SK-N-SH (cell line): ENCODE measurements around the gene LSS. TPM values are rescaled to one million over a fixed set of nuclear protein-coding genes. Genes with fewer than 3 reads are reported as not detected.

Experiments
- CTCF ChIA-PET: fragments of 300-600, 350-600 bp; formaldehyde crosslinking; extraction: SDS; loops from one replicate; lab custom pipeline; 2021; lab: Yijun Ruan, JAX
- POLR2A ChIA-PET: fragments of 350-600 bp; sonication (Branson Sonifier 250); formaldehyde crosslinking; extraction: SDS; loops from one replicate; lab custom pipeline; 2020; ENCODE audit warnings: antibody characterized with exemption, inconsistent platforms; lab: Yijun Ruan, JAX
- DNase-seq: peaks from one replicate; pipeline ENCODE4 v3.0.0; 2012
- H2AFZ ChIP-seq: fragments of 200-600 bp; sonication (generic); 2 replicates; pipeline ENCODE4 v1.8.1; 2016; ENCODE audit warnings: antibody characterized with exemption, mild to moderate bottlenecking, low read depth
- H3F3A ChIP-seq: fragments of 200-600 bp; sonication (generic); replicated peaks from 2 replicates; pipeline ENCODE3; 2016; ENCODE audit warnings: antibody characterized with exemption, mild to moderate bottlenecking; ENCODE audit not compliant: insufficient read depth
- H3K27ac ChIP-seq, 2 experiments: fragments of 200-500 bp in 1 of 2; fragments of 200-600 bp in 1 of 2; sonication (Bioruptor generic) in 1 of 2; sonication (generic), shearing (Covaris generic) in 1 of 2; 2 replicates each; pipeline versions ENCODE4 v1.5.1 to v1.6.1; 2014 to 2016; ENCODE audit warnings: low read depth in 2 of 2, inconsistent platforms in 1 of 2, low read length in 1 of 2, mild to moderate bottlenecking in 1 of 2, mixed read lengths in 1 of 2
- H3K27me3 ChIP-seq: fragments of 200-600 bp; sonication (generic), shearing (Covaris generic); 2 replicates; pipeline ENCODE4 v1.6.1; 2016; ENCODE audit warnings: mixed run types; ENCODE audit not compliant: insufficient read depth
- H3K36me3 ChIP-seq, 2 experiments: fragments of 200-500 bp in 1 of 2; fragments of 200-600 bp in 1 of 2; sonication (Bioruptor generic) in 1 of 2; sonication (generic) in 1 of 2; replicated peaks in 1 of 2; 2 replicates each; pipeline versions ENCODE3 to v1.5.1; 2014 to 2016; ENCODE audit warnings: low read length in 1 of 2, mild to moderate bottlenecking in 1 of 2; ENCODE audit not compliant: insufficient read depth in 2 of 2, control insufficient read depth in 1 of 2
- H3K4me1 ChIP-seq, 2 experiments: fragments of 200-500 bp in 1 of 2; fragments of 200-600 bp in 1 of 2; sonication (Bioruptor generic) in 1 of 2; sonication (generic), shearing (Covaris generic) in 1 of 2; 2 replicates each; pipeline versions ENCODE4 v1.5.1 to v1.6.1; 2014 to 2016; ENCODE audit warnings: low read depth in 1 of 2, low read length in 1 of 2, mixed run types in 1 of 2; ENCODE audit not compliant: insufficient read depth in 2 of 2, control insufficient read depth in 1 of 2
- H3K4me2 ChIP-seq: fragments of 200-600 bp; sonication (generic), shearing (Covaris generic); 2 replicates; pipeline ENCODE4 v1.6.1; 2017; ENCODE audit warnings: mixed run types
- H3K4me3 ChIP-seq, 2 experiments: fragments of 200-500 bp in 1 of 2; fragments of 200-600 bp in 1 of 2; sonication (Bioruptor generic) in 1 of 2; sonication (generic), shearing (Covaris generic) in 1 of 2; 2 replicates each; pipeline versions ENCODE4 v1.5.1 to v1.8.1; 2014 to 2016; ENCODE audit warnings: low read depth in 2 of 2, inconsistent platforms in 1 of 2, low read length in 1 of 2, mild to moderate bottlenecking in 1 of 2, mixed read lengths in 1 of 2, moderate library complexity in 1 of 2
- H3K79me2 ChIP-seq: fragments of 200-600 bp; sonication (generic); 2 replicates; pipeline ENCODE4 v1.8.1; 2017; ENCODE audit warnings: mild to moderate bottlenecking; ENCODE audit not compliant: insufficient read depth
- H3K9ac ChIP-seq: fragments of 200-600 bp; sonication (generic); 2 replicates; pipeline ENCODE4 v1.6.1; 2017; ENCODE audit warnings: mixed run types
- H3K9me2 ChIP-seq: fragments of 200-600 bp; sonication (generic); 2 replicates; pipeline ENCODE4 v1.6.1; 2017; ENCODE audit warnings: mixed run types
- H3K9me3 ChIP-seq: fragments of 200-600 bp; sonication (generic); 2 replicates; pipeline ENCODE4 v1.6.1; 2017; ENCODE audit warnings: mixed run types, mild to moderate bottlenecking, moderate library complexity
- H4K20me1 ChIP-seq: fragments of 200-600 bp; sonication (generic); 2 replicates; pipeline ENCODE4 v1.6.1; 2017; ENCODE audit warnings: mild to moderate bottlenecking, mixed run types; ENCODE audit not compliant: insufficient read depth
- ELF1 ChIP-seq: IDR thresholded peaks from 2 replicates; pipeline ENCODE4 v1.4.0; 2012
- EZH2phosphoT487 ChIP-seq: fragments of 200-600 bp; sonication (generic); IDR thresholded peaks from 2 replicates; pipeline ENCODE4 v1.6.1; 2017; ENCODE audit warnings: low read depth, mixed run types, mild to moderate bottlenecking, antibody characterized with exemption, moderate library complexity, borderline replicate concordance
- FOXM1 ChIP-seq: IDR thresholded peaks from 2 replicates; pipeline ENCODE4 v1.4.0; 2012; ENCODE audit warnings: low read depth, mild to moderate bottlenecking
- IRF3 ChIP-seq: fragments of 150-350 bp; IDR thresholded peaks from 2 replicates; pipeline ENCODE4 v1.6.1; 2016; ENCODE audit warnings: mild to moderate bottlenecking, low read depth, low read length
- MAX ChIP-seq: IDR thresholded peaks from 2 replicates; pipeline ENCODE4 v1.4.0; 2012; ENCODE audit warnings: low read depth
- MEF2A ChIP-seq: IDR thresholded peaks from 2 replicates; pipeline ENCODE4 v1.4.0; 2012; ENCODE audit warnings: low read depth, borderline replicate concordance
- NFIC ChIP-seq: IDR thresholded peaks from 2 replicates; pipeline ENCODE4 v1.4.0; 2012; ENCODE audit warnings: borderline replicate concordance
- NRF1 ChIP-seq: IDR thresholded peaks from 2 replicates; pipeline ENCODE4 v1.6.1; 2012; ENCODE audit warnings: low read depth, mild to moderate bottlenecking, low read length
- PBX3 ChIP-seq: IDR thresholded peaks from 2 replicates; pipeline ENCODE4; 2012
- RCOR1 ChIP-seq: fragments of 150-350 bp; IDR thresholded peaks from 2 replicates; pipeline ENCODE4 v1.6.1; 2017; ENCODE audit warnings: antibody characterized with exemption, low read length
- REST ChIP-seq: IDR thresholded peaks from 2 replicates; pipeline ENCODE4 v1.6.1; 2012; ENCODE audit warnings: mild to moderate bottlenecking, low read depth, low read length, moderate library complexity
- RFX5 ChIP-seq: IDR thresholded peaks from 2 replicates; pipeline ENCODE4 v1.6.1; 2012; ENCODE audit warnings: mild to moderate bottlenecking, improper control_type of control experiment, low read length
- RXRA ChIP-seq: IDR thresholded peaks from 2 replicates; pipeline ENCODE4 v1.4.0; 2012; ENCODE audit warnings: low read depth, mild to moderate bottlenecking, borderline replicate concordance
- SIN3A ChIP-seq: IDR thresholded peaks from 2 replicates; pipeline ENCODE4 v1.6.1; 2012; ENCODE audit warnings: low read depth, mild to moderate bottlenecking, low read length, moderate library complexity, borderline replicate concordance
- SMC3 ChIP-seq: IDR thresholded peaks from 2 replicates; pipeline ENCODE4 v1.6.1; 2012; ENCODE audit warnings: low read depth, low read length, improper control_type of control experiment
- TEAD4 ChIP-seq: IDR thresholded peaks from 2 replicates; pipeline ENCODE4 v1.4.0; 2012; ENCODE audit warnings: mild to moderate bottlenecking, borderline replicate concordance; ENCODE audit not compliant: insufficient read depth
- WGBS: methylation state at CpG from one replicate; pipeline ENCODE4 v1.1.6; 2017; ENCODE audit warnings: low lambda C conversion rate; 5-methylcytosine and 5-hydroxymethylcytosine counted together
- polyA plus RNA-seq, 3 experiments: library from polyadenylated mRNA; depleted of rRNA; stranded (reverse); fragments of >200 nt; gene quantifications; 2 replicates each; pipeline ENCODE4 v1.2.3, GENCODE V29; 2012
- TF ChIP-seq, protein P1 (sequence below): IDR thresholded peaks from 2 replicates; pipeline ENCODE4 v1.4.0; 2012; ENCODE audit warnings: low read depth, borderline replicate concordance
- TF ChIP-seq, protein P2 (sequence below): IDR thresholded peaks from 2 replicates; pipeline ENCODE4 v1.4.0; 2012; ENCODE audit warnings: low read depth, borderline replicate concordance

Gene LSS
- polyA plus RNA-seq, 1 of the 3 experiments (the other 2 are of a cell fraction) = 38.7 TPM

- Histone ChIP-seq H3K27me3 (no peaks in the 10 kb centered on the region), H3K4me2 (no peak overlapping the region), H3K9me2 (no peaks in the 10 kb centered on the region), H3K9me3 (no peaks in the 10 kb centered on the region), H3K36me3 (peaks cover 78 to 81% of the 10 kb centered on the region in 2 experiments), H3F3A (peaks cover 9% of the 10 kb centered on the region), H3K9ac (no peak overlapping the region), H3K4me3 (no peak overlapping the region), H3K27ac (no peak overlapping the region; a peak in 1 of 4 replicates), H2AFZ (no peak overlapping the region), H3K79me2 (no peaks in the 10 kb centered on the region), H4K20me1 (no peaks in the 10 kb centered on the region), H3K4me1 (peaks cover 0 to 3% of the 10 kb centered on the region in 2 experiments; a peak in 1 of 4 replicates)
- ChIA-PET CTCF (interaction anchor here (0.7 to 1.2 kb wide), 2 partner anchors 14 to 105 kb away, joined by 3 to 6 read pairs; no protein-coding TSS in a partner anchor), POLR2A (no interaction called here)
- WGBS = 94% methylated on average over 2 of the region's 3 CpGs
- no peak for DNase-seq
- TF ChIP-seq PBX3 (no peak), MAX (no peak), TEAD4 (no peak), IRF3 (no peak), REST (no peak), NFIC (no peak), FOXM1 (no peak), SIN3A (no peak), RXRA (no peak), NRF1 (no peak), RFX5 (no peak), MEF2A (no peak), ELF1 (no peak), RCOR1 (no peak), EZH2phosphoT487 (no peak), SMC3 (no peak)
- TF ChIP-seq, protein P1, sequence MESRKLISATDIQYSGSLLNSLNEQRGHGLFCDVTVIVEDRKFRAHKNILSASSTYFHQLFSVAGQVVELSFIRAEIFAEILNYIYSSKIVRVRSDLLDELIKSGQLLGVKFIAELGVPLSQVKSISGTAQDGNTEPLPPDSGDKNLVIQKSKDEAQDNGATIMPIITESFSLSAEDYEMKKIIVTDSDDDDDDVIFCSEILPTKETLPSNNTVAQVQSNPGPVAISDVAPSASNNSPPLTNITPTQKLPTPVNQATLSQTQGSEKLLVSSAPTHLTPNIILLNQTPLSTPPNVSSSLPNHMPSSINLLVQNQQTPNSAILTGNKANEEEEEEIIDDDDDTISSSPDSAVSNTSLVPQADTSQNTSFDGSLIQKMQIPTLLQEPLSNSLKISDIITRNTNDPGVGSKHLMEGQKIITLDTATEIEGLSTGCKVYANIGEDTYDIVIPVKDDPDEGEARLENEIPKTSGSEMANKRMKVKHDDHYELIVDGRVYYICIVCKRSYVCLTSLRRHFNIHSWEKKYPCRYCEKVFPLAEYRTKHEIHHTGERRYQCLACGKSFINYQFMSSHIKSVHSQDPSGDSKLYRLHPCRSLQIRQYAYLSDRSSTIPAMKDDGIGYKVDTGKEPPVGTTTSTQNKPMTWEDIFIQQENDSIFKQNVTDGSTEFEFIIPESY = no peak
- TF ChIP-seq, protein P2, sequence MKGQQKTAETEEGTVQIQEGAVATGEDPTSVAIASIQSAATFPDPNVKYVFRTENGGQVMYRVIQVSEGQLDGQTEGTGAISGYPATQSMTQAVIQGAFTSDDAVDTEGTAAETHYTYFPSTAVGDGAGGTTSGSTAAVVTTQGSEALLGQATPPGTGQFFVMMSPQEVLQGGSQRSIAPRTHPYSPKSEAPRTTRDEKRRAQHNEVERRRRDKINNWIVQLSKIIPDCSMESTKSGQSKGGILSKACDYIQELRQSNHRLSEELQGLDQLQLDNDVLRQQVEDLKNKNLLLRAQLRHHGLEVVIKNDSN = no peak
Observed at GRCh38 chr21:46247699-46248421, 19.3 kb upstream of the LSS start.
